ENCODE results near the gene GARIN1A. TPM values are rescaled to one million over a fixed set of nuclear protein-coding genes. Genes with fewer than 3 reads are reported as not detected.

The GARIN1A gene
- total RNA-seq, 1 donor from 2014 or later, result 3.9 TPM

DNA sequence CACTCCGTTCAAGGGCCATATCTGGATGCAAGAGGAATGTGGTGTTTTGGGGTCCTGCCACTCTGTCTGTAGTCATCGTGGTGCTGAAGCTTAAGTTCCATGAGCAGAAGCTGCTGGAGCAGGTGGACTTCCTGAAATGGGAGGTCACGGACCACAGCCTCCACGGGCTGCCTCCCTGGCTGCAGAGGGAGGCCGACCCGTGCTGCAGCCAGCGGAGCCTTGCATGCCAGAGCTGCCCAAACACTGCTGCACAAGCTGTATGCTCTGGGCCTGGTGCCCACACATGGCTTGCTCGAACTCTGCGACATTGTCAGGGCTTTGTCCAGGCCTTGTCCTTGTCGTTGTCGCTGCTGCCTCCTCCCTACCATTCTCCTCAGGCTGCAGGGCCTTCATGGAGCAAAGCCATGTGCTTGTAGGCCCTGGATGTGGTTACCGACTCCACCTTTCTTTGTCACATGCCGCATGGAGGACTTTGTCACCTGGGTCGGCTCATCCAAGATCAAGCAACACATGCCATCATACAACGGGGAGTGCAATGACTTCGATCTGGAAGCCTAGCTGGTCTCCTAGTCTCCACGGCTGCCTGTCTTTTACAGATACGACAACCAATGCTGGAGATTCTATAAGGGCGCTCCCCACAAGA, 21.4 kb downstream of the GARIN1A start:
- Mint-ChIP-seq H3K4me1 (ENCODE audit: unreplicated experiment) (peaks cover 7% of the 10 kb centered on the region), H3K27me3 (ENCODE audit: unreplicated experiment) (peaks cover 7% of the 10 kb centered on the region), H3K36me3 (ENCODE audit: unreplicated experiment) (no peaks in the 10 kb centered on the region), H3K4me3 (ENCODE audit: unreplicated experiment) (no peak overlapping the region), H3K9me3 (ENCODE audit: unreplicated experiment) (no peaks in the 10 kb centered on the region), H3K27ac (ENCODE audit: unreplicated experiment) (no peak overlapping the region)
- TF ChIP-seq, protein P1, sequence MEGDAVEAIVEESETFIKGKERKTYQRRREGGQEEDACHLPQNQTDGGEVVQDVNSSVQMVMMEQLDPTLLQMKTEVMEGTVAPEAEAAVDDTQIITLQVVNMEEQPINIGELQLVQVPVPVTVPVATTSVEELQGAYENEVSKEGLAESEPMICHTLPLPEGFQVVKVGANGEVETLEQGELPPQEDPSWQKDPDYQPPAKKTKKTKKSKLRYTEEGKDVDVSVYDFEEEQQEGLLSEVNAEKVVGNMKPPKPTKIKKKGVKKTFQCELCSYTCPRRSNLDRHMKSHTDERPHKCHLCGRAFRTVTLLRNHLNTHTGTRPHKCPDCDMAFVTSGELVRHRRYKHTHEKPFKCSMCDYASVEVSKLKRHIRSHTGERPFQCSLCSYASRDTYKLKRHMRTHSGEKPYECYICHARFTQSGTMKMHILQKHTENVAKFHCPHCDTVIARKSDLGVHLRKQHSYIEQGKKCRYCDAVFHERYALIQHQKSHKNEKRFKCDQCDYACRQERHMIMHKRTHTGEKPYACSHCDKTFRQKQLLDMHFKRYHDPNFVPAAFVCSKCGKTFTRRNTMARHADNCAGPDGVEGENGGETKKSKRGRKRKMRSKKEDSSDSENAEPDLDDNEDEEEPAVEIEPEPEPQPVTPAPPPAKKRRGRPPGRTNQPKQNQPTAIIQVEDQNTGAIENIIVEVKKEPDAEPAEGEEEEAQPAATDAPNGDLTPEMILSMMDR (IDR thresholded peaks at IDR 0.05), result no peak
- no peak for DNase-seq (ENCODE audit: extremely low spot score, unreplicated experiment)

DNA sequence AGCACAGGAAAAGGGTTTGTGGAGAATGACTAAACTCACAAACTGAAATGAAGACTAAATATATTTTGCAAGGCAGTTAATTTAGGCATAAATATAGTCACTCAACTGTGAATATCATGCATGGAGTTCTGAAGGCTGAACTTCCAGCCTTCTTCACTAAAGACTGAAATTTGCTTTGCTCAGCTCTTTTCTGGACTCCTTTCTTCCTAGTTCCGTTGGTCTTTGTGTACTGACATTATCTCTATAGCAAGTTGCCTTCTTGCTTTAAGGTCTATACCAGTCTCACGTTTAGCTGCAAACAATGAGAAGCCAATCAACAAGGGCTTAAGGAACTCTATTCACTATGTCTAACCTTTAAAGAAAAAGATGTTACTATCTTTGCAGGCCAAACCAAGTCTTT, 22.6 kb downstream of the GARIN1A start:
- peaks cover 7% of the 10 kb centered on the region for H3K4me1 Mint-ChIP-seq (ENCODE audit: unreplicated experiment)
- H3K9me3 Mint-ChIP-seq (ENCODE audit: unreplicated experiment), result no peaks in the 10 kb centered on the region
- H3K36me3 Mint-ChIP-seq (ENCODE audit: unreplicated experiment), result no peaks in the 10 kb centered on the region
- TF ChIP-seq, protein P1 (IDR thresholded peaks at IDR 0.05), result no peak
- H3K27me3 Mint-ChIP-seq (ENCODE audit: unreplicated experiment), result peaks cover 10% of the 10 kb centered on the region
- H3K4me3 Mint-ChIP-seq (ENCODE audit: unreplicated experiment), result no peak overlapping the region
- DNase-seq (ENCODE audit: extremely low spot score, unreplicated experiment), result no peak
- H3K27ac Mint-ChIP-seq (ENCODE audit: unreplicated experiment), result no peak overlapping the region

DNA sequence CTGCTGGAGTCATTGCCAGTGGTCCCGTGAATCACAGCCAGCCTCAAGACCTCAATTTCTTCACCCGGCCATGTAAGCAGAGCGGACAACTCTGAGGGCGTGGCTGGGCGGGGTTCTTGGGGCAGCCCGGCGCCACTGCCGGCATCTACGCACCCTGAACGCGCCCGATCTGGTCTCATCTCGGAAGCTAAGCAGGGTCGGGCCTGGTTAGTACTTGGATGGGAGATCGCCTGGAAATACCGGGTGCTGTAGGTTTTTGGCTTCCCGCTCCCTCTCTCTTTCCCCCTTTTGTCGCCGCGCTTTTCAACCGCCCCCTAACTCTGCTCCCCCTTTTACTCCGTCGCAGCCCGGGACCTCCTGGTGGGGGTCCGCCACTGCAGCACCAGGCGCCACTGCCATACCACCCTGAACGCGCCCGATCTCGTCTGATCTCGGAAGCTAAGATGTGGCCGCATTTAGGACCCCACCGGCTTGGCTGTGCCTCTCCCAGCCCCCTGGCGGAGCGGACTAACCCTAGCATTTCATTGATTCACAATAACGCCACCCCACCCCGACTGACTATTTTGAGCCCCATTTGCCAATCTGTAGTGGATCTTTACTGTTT, 25.3 kb downstream of the GARIN1A start:
- no peak for DNase-seq (ENCODE audit: extremely low spot score, unreplicated experiment)
- TF ChIP-seq, protein P1 (IDR thresholded peaks at IDR 0.05), result peak; percentile 50
- Mint-ChIP-seq H3K9me3 (ENCODE audit: unreplicated experiment) (no peaks in the 10 kb centered on the region), H3K36me3 (ENCODE audit: unreplicated experiment) (no peaks in the 10 kb centered on the region), H3K4me1 (ENCODE audit: unreplicated experiment) (peaks cover 9% of the 10 kb centered on the region), H3K27me3 (ENCODE audit: unreplicated experiment) (peaks cover 22% of the 10 kb centered on the region), H3K4me3 (ENCODE audit: unreplicated experiment) (peak overlapping the region; percentile 82), H3K27ac (ENCODE audit: unreplicated experiment) (no peak overlapping the region)

DNA sequence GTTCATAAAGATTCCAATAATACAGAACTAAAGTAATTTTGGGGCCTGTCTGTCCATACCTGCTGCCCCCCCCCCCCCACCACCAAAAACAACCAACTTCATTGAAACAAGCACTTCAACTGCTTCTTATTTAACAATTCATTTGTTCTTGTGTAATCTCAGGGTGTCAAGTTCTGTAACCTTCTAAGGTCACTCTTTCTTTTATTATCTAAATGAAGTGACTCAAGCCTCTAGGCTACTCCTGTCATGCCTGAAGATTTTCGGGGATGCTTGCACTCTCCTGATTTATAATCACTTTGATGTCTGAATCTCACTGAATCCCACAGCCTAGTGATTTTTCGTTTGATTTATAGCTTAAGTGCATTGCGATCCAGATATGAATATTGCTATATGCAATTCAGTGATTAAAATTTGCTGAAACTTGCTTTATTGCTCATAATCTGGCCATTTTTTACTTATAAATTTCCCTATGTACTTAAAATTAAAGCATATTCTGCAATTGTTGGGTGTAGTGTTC, 27.2 kb downstream of the GARIN1A start:
- Mint-ChIP-seq H3K27ac (ENCODE audit: unreplicated experiment) (no peak overlapping the region), H3K4me3 (ENCODE audit: unreplicated experiment) (no peak overlapping the region), H3K36me3 (ENCODE audit: unreplicated experiment) (no peaks in the 10 kb centered on the region), H3K27me3 (ENCODE audit: unreplicated experiment) (peaks cover 24% of the 10 kb centered on the region), H3K9me3 (ENCODE audit: unreplicated experiment) (no peaks in the 10 kb centered on the region), H3K4me1 (ENCODE audit: unreplicated experiment) (peaks cover 9% of the 10 kb centered on the region)
- TF ChIP-seq, protein P1 (IDR thresholded peaks at IDR 0.05), result no peak
- DNase-seq (ENCODE audit: extremely low spot score, unreplicated experiment), result no peak

DNA sequence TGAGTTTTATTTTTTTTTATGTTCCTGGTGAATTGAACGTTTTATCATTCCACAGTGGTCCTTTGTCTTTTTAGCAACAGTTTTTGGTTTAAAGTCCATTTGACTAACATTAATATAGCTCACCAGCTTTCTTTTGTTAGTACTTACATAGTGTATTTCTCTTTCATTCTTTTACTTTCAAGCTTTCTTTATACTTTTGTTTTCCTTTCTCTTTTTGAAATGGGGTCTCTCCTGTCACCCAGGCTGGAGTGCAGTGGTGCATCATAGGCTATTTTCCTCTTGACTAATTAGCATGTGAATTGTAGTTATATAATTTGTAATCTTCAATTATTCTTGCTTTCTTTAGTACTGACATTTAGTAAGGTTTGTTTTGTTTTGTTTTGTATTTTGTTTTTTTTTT, 27.8 kb downstream of the GARIN1A start:
- H3K27me3 Mint-ChIP-seq (ENCODE audit: unreplicated experiment), result peaks cover 24% of the 10 kb centered on the region
- no peaks in the 10 kb centered on the region for H3K36me3 Mint-ChIP-seq (ENCODE audit: unreplicated experiment)

More for the DNA sequence above, 27.8 kb downstream of the GARIN1A start:
- Mint-ChIP-seq H3K4me1 (ENCODE audit: unreplicated experiment) (peaks cover 9% of the 10 kb centered on the region), H3K27ac (ENCODE audit: unreplicated experiment) (no peak overlapping the region), H3K4me3 (ENCODE audit: unreplicated experiment) (no peak overlapping the region), H3K9me3 (ENCODE audit: unreplicated experiment) (no peaks in the 10 kb centered on the region)
- no peak for DNase-seq (ENCODE audit: extremely low spot score, unreplicated experiment)
- TF ChIP-seq, protein P1 (IDR thresholded peaks at IDR 0.05), result no peak
